Activated CD4-positive, alpha-beta T cell treated with anti-CD3 and anti-CD28 coated beads, Interleukin-2, amount 10 ng/mL, durations not matched to agents 7 days and 5 days (primary cell): ENCODE measurements around the gene CDON. TPM values are rescaled to one million over a fixed set of nuclear protein-coding genes. Genes with fewer than 3 reads are reported as not detected.
A peak's percentile ranks its signal among the peaks of the same experiment; 100 is the strongest.

Experiments used
- CTCF ChIA-PET: fragments of 350-600 bp; sonication (Branson Sonifier 250); formaldehyde crosslinking; loops from one replicate; lab custom pipeline; 2021; ENCODE audit warnings: antibody characterized with exemption; lab: Charles Lee
- POLR2A ChIA-PET: fragments of 350-600 bp; sonication (Branson Sonifier 250); formaldehyde crosslinking; loops from one replicate; lab custom pipeline; 2021; ENCODE audit warnings: antibody characterized with exemption; lab: Charles Lee
- DNase-seq: peaks from one replicate; pipeline ENCODE4 v3.0.0-alpha.2; 2020
- H3K27ac Mint-ChIP-seq: one replicate; pipeline ENCODE4 v1.8.0; 2021; ENCODE audit warnings: mild to moderate bottlenecking, moderate library complexity, mixed read lengths
- H3K27me3 Mint-ChIP-seq: one replicate; pipeline ENCODE4 v1.8.0; 2021; ENCODE audit warnings: mixed read lengths
- H3K36me3 Mint-ChIP-seq: one replicate; pipeline ENCODE4 v1.8.0; 2021; ENCODE audit warnings: low read depth, mixed read lengths
- H3K4me1 Mint-ChIP-seq: one replicate; pipeline ENCODE4 v1.8.0; 2021; ENCODE audit warnings: mixed read lengths
- H3K4me3 Mint-ChIP-seq: one replicate; pipeline ENCODE4 v1.8.0; 2021; ENCODE audit warnings: mild to moderate bottlenecking, moderate library complexity, mixed read lengths
- H3K9me3 Mint-ChIP-seq: one replicate; pipeline ENCODE4 v1.8.0; 2021; ENCODE audit warnings: mixed read lengths
- total RNA-seq, 2 experiments: library from RNA; stranded (reverse); gene quantifications; one replicate each; pipeline ENCODE4 v1.2.3, GENCODE V29; 2021

The CDON gene
- total RNA-seq, 2 experiments from 2014 or later = 2.6 to 3.4 TPM

DNA sequence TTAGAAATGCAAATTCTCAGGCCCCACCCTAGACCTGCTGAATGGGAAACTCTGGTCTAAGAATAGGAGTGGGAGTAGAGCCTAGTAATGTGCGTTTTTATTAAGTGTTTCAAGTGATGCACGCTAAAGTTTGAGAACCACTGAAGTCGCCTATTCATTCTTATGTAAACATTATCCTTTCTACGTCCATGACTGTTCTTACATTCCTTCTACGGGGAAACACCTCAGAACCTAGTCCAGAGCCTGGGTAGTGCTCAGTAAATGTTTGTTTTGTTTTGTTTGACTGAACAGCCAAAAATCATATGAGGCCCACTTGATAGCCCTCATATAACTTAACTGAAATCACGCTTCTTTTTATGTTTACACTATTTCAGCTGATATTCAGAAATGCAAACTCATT, 87.0 kb downstream of the CDON start:
- CTCF ChIA-PET = no interaction called here
- POLR2A ChIA-PET = no interaction called here
- no peaks in the 10 kb centered on the region for H3K27me3 Mint-ChIP-seq
- H3K4me1 Mint-ChIP-seq = peaks cover 1% of the 10 kb centered on the region
- H3K27ac Mint-ChIP-seq = no peak overlapping the region
- no peak overlapping the region for H3K4me3 Mint-ChIP-seq
- no peaks in the 10 kb centered on the region for H3K36me3 Mint-ChIP-seq
- DNase-seq = no peak
- no peaks in the 10 kb centered on the region for H3K9me3 Mint-ChIP-seq

DNA sequence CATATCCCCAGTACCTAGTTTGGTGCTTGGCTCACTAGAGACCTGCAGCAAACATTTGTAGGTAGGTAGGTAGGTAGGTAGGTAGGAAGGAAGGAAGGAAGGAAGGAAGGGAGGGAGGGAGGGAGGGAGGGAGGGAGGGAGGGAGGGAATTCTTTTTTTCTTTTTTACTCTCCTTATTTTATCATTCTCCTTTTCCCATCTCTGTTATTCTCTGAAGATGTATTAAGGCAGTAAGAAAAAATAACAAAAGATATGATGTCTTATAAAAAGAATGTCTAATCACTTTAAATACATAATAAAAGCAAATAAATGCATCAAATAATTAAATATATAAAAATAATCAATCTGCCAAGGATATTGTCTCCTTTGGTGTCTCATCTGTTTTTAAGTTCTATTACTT, 88.4 kb downstream of the CDON start:
- Mint-ChIP-seq H3K27ac (no peak overlapping the region), H3K4me1 (no peaks in the 10 kb centered on the region), H3K27me3 (no peaks in the 10 kb centered on the region), H3K36me3 (no peaks in the 10 kb centered on the region), H3K4me3 (no peak overlapping the region), H3K9me3 (no peaks in the 10 kb centered on the region)
- DNase-seq = no peak
- POLR2A ChIA-PET = no interaction called here
- CTCF ChIA-PET = no interaction called here

DNA sequence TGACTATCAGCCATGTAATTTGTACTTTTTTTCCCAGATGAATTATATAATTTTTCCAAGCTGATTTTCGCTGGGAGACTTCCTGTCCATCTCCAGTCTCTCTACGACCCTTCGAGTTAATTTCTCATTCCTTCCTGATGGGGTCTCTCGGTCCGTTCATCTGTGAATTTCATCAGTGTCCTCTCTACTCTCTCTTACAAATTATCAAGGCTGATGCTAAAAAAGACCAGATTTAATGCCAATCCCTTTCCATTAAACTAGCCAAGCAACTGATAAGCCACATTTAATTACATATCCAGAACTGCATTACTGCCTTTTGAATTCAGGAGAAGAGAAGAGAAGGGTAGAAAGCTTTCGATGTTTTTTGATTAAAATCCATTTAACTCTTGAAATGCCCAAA, 91.0 kb downstream of the CDON start:
- no peaks in the 10 kb centered on the region for H3K9me3 Mint-ChIP-seq

DNA sequence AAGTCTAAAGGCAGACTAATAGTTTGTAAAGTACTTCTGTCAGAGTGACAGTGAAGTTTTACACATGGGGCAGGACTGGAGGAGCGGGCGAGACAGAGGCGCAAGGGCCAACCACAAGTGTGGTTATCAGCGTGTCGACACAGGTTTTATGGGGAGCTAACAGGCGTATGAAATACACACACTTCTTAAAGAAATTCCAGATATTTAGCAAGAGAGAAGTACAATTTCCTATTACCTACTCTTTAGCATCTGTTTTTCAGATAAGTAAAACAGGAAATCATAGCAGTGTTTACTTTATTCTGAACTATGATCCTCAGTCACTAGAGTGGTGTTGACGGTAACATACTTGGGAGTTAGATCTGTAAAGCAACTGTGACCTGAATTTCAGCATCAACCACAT, 94.3 kb downstream of the CDON start:
- Mint-ChIP-seq H3K4me1 (no peaks in the 10 kb centered on the region), H3K36me3 (no peaks in the 10 kb centered on the region), H3K4me3 (no peak overlapping the region), H3K27ac (no peak overlapping the region), H3K27me3 (peaks cover 2% of the 10 kb centered on the region), H3K9me3 (peaks cover 5% of the 10 kb centered on the region)
- no peak for DNase-seq
- ChIA-PET POLR2A (no interaction called here), CTCF (interaction anchor here (0.6 to 1.2 kb wide), 2 partner anchors 13 to 18 kb away, joined by 3 read pairs; no protein-coding TSS in a partner anchor)

More for the DNA sequence above, 91.0 kb downstream of the CDON start:
- Mint-ChIP-seq H3K27me3 (peaks cover 2% of the 10 kb centered on the region), H3K4me3 (no peak overlapping the region), H3K4me1 (no peaks in the 10 kb centered on the region), H3K27ac (no peak overlapping the region), H3K36me3 (no peaks in the 10 kb centered on the region)
- ChIA-PET CTCF (interaction anchor here (1.2 kb wide), 1 partner anchor 13 kb away, joined by 3 read pairs; no protein-coding TSS in a partner anchor), POLR2A (no interaction called here)
- DNase-seq = no peak

DNA sequence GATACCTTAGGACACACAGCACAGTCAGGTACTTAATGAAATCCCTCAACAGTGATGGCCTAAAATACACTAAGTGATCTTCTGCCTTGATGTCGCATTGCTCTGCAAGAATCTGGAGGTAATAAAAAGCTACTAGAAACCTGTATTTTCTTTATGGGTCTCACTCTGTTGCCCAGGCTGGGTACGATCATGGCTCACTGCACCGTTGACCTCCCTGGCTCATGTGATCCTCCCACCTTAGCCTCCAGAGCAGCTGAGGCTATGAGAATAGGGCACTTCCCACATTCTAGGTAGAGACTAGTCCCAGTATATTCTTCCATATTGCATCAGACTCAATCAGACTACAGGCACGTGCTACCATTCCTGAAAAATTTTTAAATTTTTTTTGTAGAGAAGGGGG, 95.2 kb downstream of the CDON start:
- H3K27ac Mint-ChIP-seq = no peak overlapping the region
- peaks cover 2% of the 10 kb centered on the region for H3K27me3 Mint-ChIP-seq
- H3K36me3 Mint-ChIP-seq = no peaks in the 10 kb centered on the region
- H3K4me1 Mint-ChIP-seq = no peaks in the 10 kb centered on the region
- peaks cover 13% of the 10 kb centered on the region for H3K9me3 Mint-ChIP-seq
- DNase-seq = no peak
- H3K4me3 Mint-ChIP-seq = no peak overlapping the region
- POLR2A ChIA-PET = no interaction called here
- CTCF ChIA-PET = no interaction called here

DNA sequence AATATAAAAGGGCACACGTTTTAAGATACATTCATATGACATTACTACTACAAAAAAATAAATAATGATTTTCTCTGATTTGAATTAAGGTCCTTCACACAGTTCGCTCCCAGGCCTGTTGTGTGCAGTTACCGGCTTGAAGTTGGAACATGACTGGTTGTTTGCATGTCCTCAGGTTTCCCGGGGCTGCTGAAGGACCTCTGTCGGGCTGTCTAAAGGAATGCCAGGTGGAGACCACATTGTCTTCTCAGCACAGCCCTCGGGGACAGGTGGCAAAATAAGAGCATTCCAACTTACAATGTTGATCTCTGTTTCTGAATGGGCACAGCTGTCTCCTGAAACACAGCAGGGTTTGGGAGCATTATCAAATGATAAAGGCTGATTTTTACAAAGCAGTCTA, 101.9 kb downstream of the CDON start:
- ChIA-PET POLR2A (no interaction called here), CTCF (no interaction called here)
- H3K9me3 Mint-ChIP-seq = peaks cover 16% of the 10 kb centered on the region
- no peaks in the 10 kb centered on the region for H3K36me3 Mint-ChIP-seq
- H3K4me1 Mint-ChIP-seq = peaks cover 5% of the 10 kb centered on the region
- no peak overlapping the region for H3K27ac Mint-ChIP-seq
- no peak for DNase-seq
- H3K27me3 Mint-ChIP-seq = no peaks in the 10 kb centered on the region
- H3K4me3 Mint-ChIP-seq = no peak overlapping the region

DNA sequence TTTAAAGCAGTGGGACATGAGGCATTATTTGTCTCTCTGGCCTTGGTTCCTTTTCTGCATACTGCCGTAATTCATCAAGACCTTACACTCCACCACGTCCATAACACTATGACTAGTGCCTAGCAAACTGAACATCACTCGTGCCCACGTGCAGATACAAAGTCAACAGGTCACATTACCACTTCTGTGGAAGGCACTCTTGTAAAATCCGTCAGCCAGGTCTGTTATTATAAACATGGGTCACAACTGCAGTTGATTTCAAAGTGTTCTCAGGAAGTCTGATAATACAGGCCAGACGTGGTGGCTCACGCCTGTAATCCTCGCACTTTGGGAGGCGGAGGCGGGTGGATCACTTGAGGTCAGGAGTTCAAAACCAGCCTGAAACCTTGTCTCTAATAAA, 102.7 kb downstream of the CDON start:
- POLR2A ChIA-PET = no interaction called here
- CTCF ChIA-PET = no interaction called here
- Mint-ChIP-seq H3K9me3 (peaks cover 16% of the 10 kb centered on the region), H3K27me3 (no peaks in the 10 kb centered on the region), H3K4me1 (peaks cover 5% of the 10 kb centered on the region), H3K36me3 (no peaks in the 10 kb centered on the region), H3K4me3 (no peak overlapping the region), H3K27ac (no peak overlapping the region)
- DNase-seq = no peak

DNA sequence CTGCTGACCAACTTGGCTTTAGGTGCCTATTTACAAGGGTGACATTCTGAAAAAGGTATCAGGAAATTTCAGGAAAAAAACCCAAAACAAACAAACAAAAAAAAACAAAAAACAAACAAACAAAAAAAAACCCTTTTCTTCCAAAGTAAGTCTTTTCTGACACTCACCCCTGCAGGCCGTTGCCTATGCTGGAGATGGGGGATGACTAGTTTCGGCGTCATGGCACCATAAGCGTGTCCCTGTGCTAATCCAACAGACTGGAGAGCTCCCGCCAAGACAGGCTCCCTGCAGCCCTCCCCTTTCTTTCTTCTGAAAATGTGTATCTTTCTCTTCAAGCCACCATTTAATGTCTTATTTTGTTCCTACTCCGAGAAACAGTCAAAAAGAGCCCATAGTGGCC, 103.2 kb downstream of the CDON start:
- Mint-ChIP-seq H3K9me3 (peaks cover 16% of the 10 kb centered on the region), H3K4me1 (peaks cover 5% of the 10 kb centered on the region), H3K36me3 (no peaks in the 10 kb centered on the region), H3K4me3 (no peak overlapping the region), H3K27me3 (no peaks in the 10 kb centered on the region), H3K27ac (no peak overlapping the region)
- no peak for DNase-seq
- ChIA-PET CTCF (no interaction called here), POLR2A (no interaction called here)

DNA sequence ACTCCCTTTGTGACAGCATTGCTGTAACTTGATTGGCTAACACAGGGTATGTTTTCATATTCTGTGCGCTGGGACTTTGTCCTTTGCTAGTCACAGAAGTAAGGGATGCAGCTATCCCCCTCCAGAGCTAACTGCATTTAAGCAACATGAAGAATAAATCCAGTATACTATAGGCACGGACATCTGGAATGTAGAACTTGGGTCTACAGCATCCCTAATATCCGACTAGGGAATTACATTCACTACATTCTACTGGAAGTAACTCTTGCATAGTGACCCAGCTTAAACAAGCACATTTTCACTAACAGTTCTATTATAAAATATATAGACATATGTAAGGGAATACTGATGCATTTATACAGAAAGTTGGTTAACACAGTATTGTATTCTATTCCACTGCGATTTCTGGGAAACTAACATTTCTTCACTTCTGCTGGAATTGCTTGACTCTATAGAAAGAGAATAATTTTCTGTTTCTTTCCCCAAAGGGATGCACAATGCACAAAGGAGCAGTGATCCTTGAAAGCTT, 103.7 kb downstream of the CDON start:
- POLR2A ChIA-PET = no interaction called here
- Mint-ChIP-seq H3K27ac (no peak overlapping the region), H3K36me3 (no peaks in the 10 kb centered on the region)

DNA sequence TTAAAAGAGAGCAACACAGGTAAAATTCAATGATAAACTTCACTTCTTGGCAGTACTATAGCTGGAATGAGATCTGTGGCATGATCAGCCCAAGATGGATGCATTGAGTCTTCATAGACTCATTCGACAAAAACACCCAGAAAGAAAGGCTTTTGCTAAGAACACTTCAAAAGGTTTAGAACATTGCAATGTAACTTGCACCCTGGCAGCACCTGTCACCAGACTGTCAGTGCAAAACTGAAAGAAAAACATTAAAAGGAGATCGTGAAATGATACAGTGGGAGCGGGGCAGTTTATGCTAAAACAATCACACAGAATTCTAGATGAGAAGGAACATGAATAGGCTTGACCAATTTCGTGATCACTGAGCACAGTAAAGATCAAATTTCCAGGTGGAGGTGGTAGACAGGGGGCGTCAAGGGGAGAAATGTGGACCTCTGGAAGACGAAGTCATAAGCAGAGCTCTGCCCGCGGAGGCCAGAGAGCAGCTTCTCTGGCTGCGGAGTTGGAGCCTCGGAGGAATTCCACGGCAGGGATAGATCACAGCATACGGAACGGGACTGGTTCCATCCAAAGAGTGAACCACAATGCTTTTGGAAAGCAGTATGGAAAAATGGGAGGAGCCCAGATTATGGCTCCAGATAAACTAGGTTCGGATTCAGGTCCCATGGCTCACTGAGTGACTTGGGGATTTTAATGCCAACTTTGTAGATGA, 104.9 kb downstream of the CDON start:
- POLR2A ChIA-PET = no interaction called here
- H3K36me3 Mint-ChIP-seq = no peaks in the 10 kb centered on the region
- H3K4me3 Mint-ChIP-seq = peak overlapping the region; percentile 30

More for the DNA sequence above, 103.7 kb downstream of the CDON start:
- no peak overlapping the region for H3K4me3 Mint-ChIP-seq
- no peak for DNase-seq
- H3K4me1 Mint-ChIP-seq = peaks cover 5% of the 10 kb centered on the region
- H3K9me3 Mint-ChIP-seq = peaks cover 16% of the 10 kb centered on the region
- no peaks in the 10 kb centered on the region for H3K27me3 Mint-ChIP-seq
- CTCF ChIA-PET = no interaction called here

DNA sequence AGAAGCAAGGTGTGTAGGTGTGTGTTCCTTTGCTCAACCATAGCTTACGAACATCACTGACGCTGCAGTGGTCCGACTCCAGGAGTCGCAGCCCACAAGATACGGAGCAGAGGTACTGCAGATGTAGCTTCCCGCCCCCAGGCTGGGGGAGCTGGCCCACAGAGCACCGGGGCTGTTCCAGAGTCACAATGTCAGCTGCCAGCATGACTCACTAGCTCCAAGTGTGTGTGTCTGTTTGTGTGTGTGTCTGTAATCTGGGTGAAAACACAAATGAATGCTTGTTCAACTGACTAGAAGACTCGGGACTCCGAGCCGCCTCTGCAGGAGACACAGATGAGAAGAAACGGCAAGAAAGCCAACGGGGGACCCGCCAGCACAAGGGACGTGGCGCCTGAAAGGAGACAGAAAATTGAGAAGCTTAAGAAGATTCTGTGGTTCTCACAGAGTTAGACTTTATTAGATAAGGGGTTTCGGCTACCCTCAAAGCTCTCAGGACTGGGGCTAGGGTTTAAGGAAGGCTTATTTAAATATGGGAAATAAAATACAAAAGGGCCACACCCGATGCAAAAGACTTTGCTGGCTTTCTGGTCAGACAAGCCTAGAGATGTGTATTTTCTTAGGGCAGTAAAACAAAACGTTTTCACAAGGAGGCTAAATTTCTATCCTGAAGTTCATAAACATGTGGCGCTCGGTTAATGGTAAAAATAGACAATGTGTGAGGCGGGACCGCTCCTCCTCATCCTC, 106.1 kb downstream of the CDON start:
- CTCF ChIA-PET = interaction anchor here (0.6 kb wide), 1 partner anchor 30 kb away, joined by 3 read pairs; no protein-coding TSS in a partner anchor
- Mint-ChIP-seq H3K27me3 (no peaks in the 10 kb centered on the region), H3K9me3 (no peaks in the 10 kb centered on the region)

More for the DNA sequence above, 104.9 kb downstream of the CDON start:
- CTCF ChIA-PET = no interaction called here
- Mint-ChIP-seq H3K27ac (no peak overlapping the region), H3K9me3 (peaks cover 6% of the 10 kb centered on the region), H3K4me1 (peaks cover 5% of the 10 kb centered on the region), H3K27me3 (no peaks in the 10 kb centered on the region)
- no peak for DNase-seq

DNA sequence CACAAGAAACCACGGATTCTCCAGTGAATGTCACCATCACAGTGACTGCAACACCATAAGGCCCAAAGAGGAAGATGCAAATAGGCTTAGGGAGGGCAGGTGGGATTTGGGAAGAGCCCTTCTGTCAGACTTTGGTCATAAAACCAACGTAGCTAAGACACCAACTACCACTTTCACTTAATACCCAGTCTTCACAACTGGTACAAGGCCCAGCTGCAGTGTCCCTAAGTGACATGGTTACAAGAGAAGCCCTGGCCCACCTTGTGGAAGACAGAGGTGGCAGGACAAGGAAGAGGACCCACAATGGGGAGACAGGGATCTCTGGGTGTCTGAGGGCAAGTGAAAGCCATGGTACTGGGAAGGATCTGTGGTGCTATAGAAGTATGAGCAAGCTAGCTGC, 106.8 kb downstream of the CDON start:
- CTCF ChIA-PET = no interaction called here
- POLR2A ChIA-PET = no interaction called here
- H3K27ac Mint-ChIP-seq = no peak overlapping the region
- no peak for DNase-seq
- H3K27me3 Mint-ChIP-seq = no peaks in the 10 kb centered on the region
- no peak overlapping the region for H3K4me3 Mint-ChIP-seq
- H3K36me3 Mint-ChIP-seq = no peaks in the 10 kb centered on the region
- peaks cover 5% of the 10 kb centered on the region for H3K4me1 Mint-ChIP-seq
- H3K9me3 Mint-ChIP-seq = no peaks in the 10 kb centered on the region

More for the DNA sequence above, 106.1 kb downstream of the CDON start:
- Mint-ChIP-seq H3K27ac (no peak overlapping the region), H3K4me1 (peaks cover 5% of the 10 kb centered on the region), H3K36me3 (no peaks in the 10 kb centered on the region), H3K4me3 (no peak overlapping the region)
- no peak for DNase-seq
- POLR2A ChIA-PET = no interaction called here

DNA sequence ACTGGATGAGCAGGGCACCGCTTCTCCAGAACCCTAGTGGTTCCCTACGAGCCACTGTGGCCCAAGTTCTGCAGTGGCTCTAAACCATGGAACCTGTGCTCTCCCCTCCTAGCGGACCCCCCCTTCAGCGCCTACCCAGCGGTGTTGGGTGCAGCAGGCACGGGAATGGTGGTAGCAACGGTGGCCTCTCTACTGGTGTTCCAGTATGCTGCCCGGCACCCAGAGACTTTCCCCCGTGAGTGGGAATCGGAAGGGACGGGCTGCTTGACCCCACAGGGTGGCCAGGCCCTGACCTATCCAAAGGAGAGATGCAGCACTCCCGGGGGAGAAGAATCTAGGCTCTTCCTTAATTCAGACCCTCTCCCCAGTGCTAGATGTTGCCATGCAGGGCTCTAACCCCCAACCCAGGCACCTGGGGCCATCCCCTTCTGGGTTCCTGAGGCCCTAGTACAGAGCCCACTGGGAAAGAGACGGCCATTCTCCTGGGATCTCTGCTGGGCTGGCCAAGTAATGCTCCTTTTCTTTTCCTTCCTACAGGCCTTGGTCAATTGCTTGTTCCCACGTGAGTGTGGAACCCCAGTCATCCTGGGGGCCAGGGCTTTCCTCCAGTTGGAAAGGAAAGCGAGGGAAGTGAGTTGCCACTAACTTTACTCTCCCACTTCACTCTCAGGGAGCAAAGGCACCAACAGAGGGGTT, 107.6 kb downstream of the CDON start:
- CTCF ChIA-PET = no interaction called here
- H3K36me3 Mint-ChIP-seq = no peaks in the 10 kb centered on the region
- no peak overlapping the region for H3K4me3 Mint-ChIP-seq

More for the DNA sequence above, 107.6 kb downstream of the CDON start:
- no peaks in the 10 kb centered on the region for H3K9me3 Mint-ChIP-seq
- no peaks in the 10 kb centered on the region for H3K27me3 Mint-ChIP-seq
- no peak for DNase-seq
- POLR2A ChIA-PET = no interaction called here
- H3K4me1 Mint-ChIP-seq = peaks cover 5% of the 10 kb centered on the region
- H3K27ac Mint-ChIP-seq = no peak overlapping the region
